B cell (primary cell): ENCODE measurements around the gene DCTN5. TPM values are rescaled to one million over a fixed set of nuclear protein-coding genes. Genes with fewer than 3 reads are reported as not detected.
A peak's percentile ranks its signal among the peaks of the same experiment; 100 is the strongest.

ENCODE experiments used
- ATAC-seq: fragments of 200-7000 bp; cut with Tn5 transposase; one replicate; pipeline ENCODE4 v1.10.0; 2021; ENCODE audit warnings: low read depth, mild to moderate bottlenecking, moderate number of reproducible peaks, moderate library complexity
- CTCF ChIA-PET: fragments of 350-600 bp; sonication (Branson Sonifier 250); formaldehyde crosslinking; loops from one replicate; lab custom pipeline; 2021; ENCODE audit warnings: antibody characterized with exemption, inconsistent platforms; lab: Charles Lee
- POLR2A ChIA-PET: fragments of 350-600 bp; sonication (Branson Sonifier 250); formaldehyde crosslinking; loops from one replicate; lab custom pipeline; 2021; ENCODE audit warnings: antibody characterized with exemption; lab: Charles Lee
- DNase-seq: peaks from one replicate; pipeline ENCODE4 v3.0.0; 2013
- H2AFZ ChIP-seq: 2 replicates; pipeline ENCODE4 v1.6.1; 2012; ENCODE audit warnings: mild to moderate bottlenecking, low read depth, low read length; ENCODE audit not compliant: insufficient read depth, poor library complexity, severe bottlenecking
- H3K27ac ChIP-seq, 2 donors: 1 replicate in 1 of 2; 2 replicates in 1 of 2; pipeline ENCODE4 v1.5.1; 2012 to 2013; ENCODE audit warnings: low read length in 2 of 2, mild to moderate bottlenecking in 2 of 2, moderate library complexity in 1 of 2
- H3K27me3 ChIP-seq, 4 experiments: fragments of 200-600 bp in 1 of 4; sonication (generic) in 1 of 4; replicated peaks in 1 of 4; 1 replicate in 2 of 4; 2 replicates in 2 of 4; pipeline versions ENCODE4 v1.6.1 to v1.7.0; 2013 to 2016; ENCODE audit warnings: low read length in 3 of 4, mild to moderate bottlenecking in 2 of 4, mixed read lengths in 1 of 4, moderate library complexity in 1 of 4; ENCODE audit not compliant: insufficient read depth in 4 of 4, control insufficient read depth in 3 of 4; ENCODE audit errors: control extremely low read depth in 1 of 4
- H3K36me3 ChIP-seq, 2 experiments: replicated peaks in 1 of 2; 1 replicate in 1 of 2; 2 replicates in 1 of 2; pipeline versions ENCODE4 v1.6.1 to v1.7.1; 2013; ENCODE audit warnings: low read length in 1 of 2; ENCODE audit not compliant: insufficient read depth in 2 of 2, control insufficient read depth in 1 of 2; ENCODE audit errors: control extremely low read depth in 1 of 2, extremely low read depth in 1 of 2
- H3K4me1 ChIP-seq, 2 donors: fragments of 200-600 bp in 1 of 2; sonication (generic) in 1 of 2; 1 replicate in 1 of 2; 2 replicates in 1 of 2; pipeline versions ENCODE4 v1.5.1 to v1.6.1; 2013 to 2017; ENCODE audit warnings: low read length in 2 of 2; ENCODE audit not compliant: control insufficient read depth in 2 of 2, insufficient read depth in 2 of 2
- H3K4me2 ChIP-seq: replicated peaks from 2 replicates; pipeline ENCODE3; 2012; ENCODE audit warnings: mild to moderate bottlenecking, low read depth, low read length; ENCODE audit not compliant: poor library complexity, severe bottlenecking
- H3K4me3 ChIP-seq, 5 experiments: fragments of 200-600 bp in 1 of 5; sonication (generic) in 1 of 5; 1 replicate in 3 of 5; 2 replicates in 2 of 5; pipeline versions ENCODE4 v1.5.1 to v1.7.0; 2011 to 2016; ENCODE audit warnings: low read length in 4 of 5, mild to moderate bottlenecking in 4 of 5, low read depth in 2 of 5, control low read depth in 1 of 5, moderate library complexity in 1 of 5; ENCODE audit not compliant: insufficient read depth in 1 of 5; ENCODE audit errors: control extremely low read depth in 1 of 5, extremely low read depth in 1 of 5
- H3K79me2 ChIP-seq: fragments of 200-600 bp; sonication (generic); one replicate; pipeline ENCODE4 v1.6.0; 2016; ENCODE audit warnings: low read length; ENCODE audit not compliant: control insufficient read depth, insufficient read depth
- H3K9ac ChIP-seq: fragments of 200-600 bp; sonication (generic); 2 replicates; pipeline ENCODE4 v1.6.1; 2017; ENCODE audit warnings: mild to moderate bottlenecking, low read length, moderate library complexity
- H3K9me3 ChIP-seq, 3 donors: one replicate each; pipeline versions ENCODE4 v1.6.1 to v1.7.1; 2013; ENCODE audit warnings: low read length in 2 of 3; ENCODE audit not compliant: control insufficient read depth in 2 of 3, insufficient read depth in 1 of 3; ENCODE audit errors: control extremely low read depth in 1 of 3
- H4K20me1 ChIP-seq: 2 replicates; pipeline ENCODE4 v1.6.0; 2012; ENCODE audit warnings: mild to moderate bottlenecking, low read length; ENCODE audit not compliant: insufficient read depth, control insufficient read depth, poor library complexity, severe bottlenecking
- H3K27ac Mint-ChIP-seq: one replicate; pipeline ENCODE4 v1.8.0; 2021; ENCODE audit warnings: mixed read lengths
- H3K27me3 Mint-ChIP-seq: one replicate; pipeline ENCODE4 v1.8.0; 2021; ENCODE audit warnings: mixed read lengths
- H3K4me1 Mint-ChIP-seq: one replicate; pipeline ENCODE4 v1.8.0; 2021; ENCODE audit warnings: mixed read lengths
- H3K4me3 Mint-ChIP-seq: one replicate; pipeline ENCODE4 v1.8.0; 2021; ENCODE audit warnings: mixed read lengths
- H3K9me3 Mint-ChIP-seq: one replicate; pipeline ENCODE4 v1.8.0; 2022; ENCODE audit warnings: mixed read lengths; ENCODE audit not compliant: insufficient read depth
- EZH2 ChIP-seq: IDR thresholded peaks from 2 replicates; pipeline ENCODE4 v1.6.1; 2012; ENCODE audit warnings: borderline replicate concordance, low read depth, mild to moderate bottlenecking, moderate library complexity, low read length; ENCODE audit not compliant: insufficient read depth, poor library complexity, severe bottlenecking
- WGBS: methylation state at CpG from one replicate; pipeline ENCODE4 v1.1.5; 2013; ENCODE audit warnings: missing lambda C conversion rate; ENCODE audit not compliant: insufficient coverage; 5-methylcytosine and 5-hydroxymethylcytosine counted together
- intact Hi-C: fragments of 100-400 bp; cut with micrococcal nuclease; formaldehyde crosslinking; loops from one replicate; pipeline ENCODE4 v1.10.0; 2022
- polyA plus RNA-seq: library from polyadenylated mRNA; depleted of rRNA; stranded (reverse); fragments of >200 nt; gene quantifications from 2 replicates; pipeline ENCODE4 v1.2.3, GENCODE V29; 2012
- total RNA-seq, 2 donors: library from RNA; stranded (reverse); fragments of 120-200 nt in 1 of 2; gene quantifications; 1 replicate in 1 of 2; 2 replicates in 1 of 2; pipeline versions ENCODE4 v1.2.3 to v1.2.4, GENCODE V29; 2013 to 2022
- TF ChIP-seq, protein P1 (sequence below): fragments of 200-600 bp; IDR thresholded peaks from one replicate; pipeline ENCODE4 v1.8.0; 2022; ENCODE audit warnings: antibody characterized with exemption, mild to moderate bottlenecking

The DCTN5 gene
- total and polyA plus RNA-seq, 2 donors (not counting 1 experiment from before 2014, with no cell fraction given): 22.4 to 58.3 TPM

DNA sequence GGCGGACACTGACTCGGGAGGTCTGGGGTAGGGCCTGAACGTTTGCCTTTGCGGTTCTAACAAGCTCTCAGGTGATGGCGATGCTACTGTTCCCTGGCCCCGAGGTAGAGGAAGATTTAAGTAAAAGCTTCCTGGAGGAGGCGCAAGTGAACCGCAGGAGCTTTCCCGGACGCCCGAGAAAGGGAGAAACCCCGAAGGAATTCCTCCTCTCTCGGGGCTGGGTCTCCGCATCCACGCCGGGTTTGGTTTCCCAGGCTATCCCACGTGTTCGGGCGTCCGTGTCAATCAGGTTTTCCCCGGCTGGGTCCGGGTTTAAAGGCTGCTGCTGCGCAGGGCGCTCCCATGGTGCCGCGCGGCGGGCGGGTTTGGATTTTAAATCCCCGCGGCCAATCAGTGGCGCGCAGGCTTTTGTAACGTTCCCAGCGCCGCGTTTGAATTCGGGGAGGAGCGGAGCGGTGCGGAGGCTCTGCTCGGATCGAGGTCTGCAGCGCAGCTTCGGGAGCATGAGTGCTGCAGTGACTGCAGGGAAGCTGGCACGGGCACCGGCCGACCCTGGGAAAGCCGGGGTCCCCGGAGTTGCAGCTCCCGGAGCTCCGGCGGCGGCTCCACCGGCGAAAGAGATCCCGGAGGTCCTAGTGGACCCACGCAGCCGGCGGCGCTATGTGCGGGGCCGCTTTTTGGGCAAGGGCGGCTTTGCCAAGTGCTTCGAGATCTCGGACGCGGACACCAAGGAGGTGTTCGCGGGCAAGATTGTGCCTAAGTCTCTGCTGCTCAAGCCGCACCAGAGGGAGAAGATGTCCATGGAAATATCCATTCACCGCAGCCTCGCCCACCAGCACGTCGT, 37.4 kb downstream of the DCTN5 start, which contains the start of gene PLK1:
Gene PLK1, plus strand, starts transcription at position 460 of the 844 bp plus-strand sequence. Its CDS starts 44 bp downstream, at position 504.
- Mint-ChIP-seq H3K27ac (no peak within 1 kb of the TSS), H3K4me3 (peak within 1 kb of the TSS; percentile 90), H3K4me1 (peaks cover 17% of the 10 kb centered on the region), H3K27me3 (no peaks in the 10 kb centered on the region), H3K9me3 (no peaks in the 10 kb centered on the region)
- Histone ChIP-seq H2AFZ (peak within 1 kb of the TSS; percentile 77), H4K20me1 (no peaks in the 10 kb centered on the region), H3K9ac (peak within 1 kb of the TSS; percentile 79), H3K4me2 (peak within 1 kb of the TSS; percentile 97), H3K27ac (no peak within 1 kb of the TSS), H3K4me1 (peaks cover 12 to 15% of the 10 kb centered on the region in 2 donors), H3K27me3 (peaks cover 0 to 13% (median 3%) of the 10 kb centered on the region in 4 experiments), H3K4me3 (peak within 1 kb of the TSS; percentile 56 to 73 (median 64)), H3K36me3 (peaks cover 0 to 5% of the 10 kb centered on the region in 2 experiments), H3K9me3 (no peaks in the 10 kb centered on the region), H3K79me2 (peaks cover 19% of the 10 kb centered on the region)
- ATAC-seq: peak; percentile 87
- peak; percentile 66 for DNase-seq
- intact Hi-C loops: loop anchor here (1.0 kb wide), 1 partner anchor 37 kb away; the partner anchor contains the start of genes DCTN5 and PALB2
- TF ChIP-seq, protein P1, sequence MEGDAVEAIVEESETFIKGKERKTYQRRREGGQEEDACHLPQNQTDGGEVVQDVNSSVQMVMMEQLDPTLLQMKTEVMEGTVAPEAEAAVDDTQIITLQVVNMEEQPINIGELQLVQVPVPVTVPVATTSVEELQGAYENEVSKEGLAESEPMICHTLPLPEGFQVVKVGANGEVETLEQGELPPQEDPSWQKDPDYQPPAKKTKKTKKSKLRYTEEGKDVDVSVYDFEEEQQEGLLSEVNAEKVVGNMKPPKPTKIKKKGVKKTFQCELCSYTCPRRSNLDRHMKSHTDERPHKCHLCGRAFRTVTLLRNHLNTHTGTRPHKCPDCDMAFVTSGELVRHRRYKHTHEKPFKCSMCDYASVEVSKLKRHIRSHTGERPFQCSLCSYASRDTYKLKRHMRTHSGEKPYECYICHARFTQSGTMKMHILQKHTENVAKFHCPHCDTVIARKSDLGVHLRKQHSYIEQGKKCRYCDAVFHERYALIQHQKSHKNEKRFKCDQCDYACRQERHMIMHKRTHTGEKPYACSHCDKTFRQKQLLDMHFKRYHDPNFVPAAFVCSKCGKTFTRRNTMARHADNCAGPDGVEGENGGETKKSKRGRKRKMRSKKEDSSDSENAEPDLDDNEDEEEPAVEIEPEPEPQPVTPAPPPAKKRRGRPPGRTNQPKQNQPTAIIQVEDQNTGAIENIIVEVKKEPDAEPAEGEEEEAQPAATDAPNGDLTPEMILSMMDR: peak; percentile 15
- TF ChIP-seq EZH2: no peak
- CTCF ChIA-PET: interaction anchor here (0.8 to 2.7 kb wide), 10 partner anchors 9 to 574 kb away, joined by 3 to 9 read pairs (median 3); no protein-coding TSS in a partner anchor
- WGBS: 1% methylated on average over 75 of the region's 75 CpGs
- POLR2A ChIA-PET: interaction anchor here (0.5 kb wide), 1 partner anchor 503 kb away, joined by 3 read pairs; no protein-coding TSS in a partner anchor
